Measurements from ENCODE around the gene MATCAP1.

MATCAP1 gene

DNA sequence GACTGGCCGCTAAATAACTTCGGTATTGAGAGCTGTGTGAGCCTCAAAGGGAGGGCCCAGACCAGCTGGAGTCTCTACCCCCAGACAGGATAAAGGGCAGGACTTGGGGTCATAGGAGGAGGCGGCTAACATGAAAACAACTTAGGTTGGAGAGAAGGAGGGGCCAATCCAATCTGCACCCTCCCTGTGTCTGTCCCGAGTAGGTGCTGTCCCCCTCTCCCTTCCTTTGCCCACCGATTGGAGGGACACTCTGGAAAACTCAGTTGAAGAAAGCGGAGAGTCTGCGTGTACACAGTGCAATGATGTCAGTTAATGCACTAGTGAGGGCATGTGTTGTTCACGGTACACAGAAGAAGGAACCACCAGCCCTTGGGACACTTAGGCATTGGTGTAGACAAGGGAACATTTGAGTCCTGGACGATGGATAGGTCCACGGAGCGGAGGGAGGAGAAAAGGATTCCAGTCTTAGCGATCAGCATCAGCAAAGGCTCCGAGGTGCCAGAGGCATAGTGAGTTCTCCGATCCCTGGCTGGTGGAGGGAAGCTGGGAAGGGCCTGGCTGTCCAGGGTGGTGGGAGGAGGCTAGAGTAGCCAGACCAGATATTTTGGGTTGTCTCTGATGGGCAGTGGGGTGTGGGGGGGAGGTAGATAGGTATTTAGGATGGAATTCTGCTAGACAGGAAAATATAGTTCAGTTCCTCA, 12.7 kb downstream of the MATCAP1 start:
- DNase-seq (ENCODE audit: low spot score) = no peak

DNA sequence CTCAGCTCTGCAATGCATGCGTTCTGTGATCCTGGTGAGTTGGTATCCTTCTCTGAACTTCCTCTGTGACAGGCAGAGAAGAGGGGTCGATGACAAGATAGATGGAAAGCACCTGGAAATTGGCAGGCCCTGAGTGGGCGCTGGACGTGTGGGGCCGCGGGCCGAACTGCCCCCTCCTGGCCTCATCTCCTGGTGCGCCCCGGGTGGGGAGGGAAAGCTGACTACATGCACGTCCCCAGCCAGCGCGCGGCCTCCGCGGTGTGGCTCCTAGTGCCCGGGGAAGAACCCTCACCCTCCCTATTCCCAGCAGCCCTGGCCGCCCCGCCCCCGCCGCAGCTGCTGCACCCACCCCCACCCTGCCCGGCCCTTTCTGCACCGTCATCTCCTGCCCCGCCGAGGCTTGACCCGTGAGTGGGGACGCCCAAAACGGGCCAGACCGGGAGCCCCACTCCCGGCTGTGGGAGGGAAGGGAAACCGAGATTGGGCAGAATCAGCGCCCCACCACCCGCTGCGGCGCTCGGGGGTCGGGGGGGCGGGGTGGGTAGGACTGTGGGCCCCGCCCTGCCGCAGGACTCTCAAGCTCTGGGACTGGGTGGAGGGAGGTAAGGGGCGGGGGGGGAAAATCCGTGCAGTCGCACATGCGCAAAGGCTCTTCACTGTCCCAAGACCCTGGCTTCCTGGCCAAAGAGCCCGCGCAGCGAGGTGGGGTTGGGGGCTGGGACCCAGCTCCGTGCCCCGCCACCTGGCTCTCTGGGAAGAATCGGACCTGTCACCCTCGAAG, 13.4 kb downstream of the MATCAP1 start, which contains the start of gene NOL3:
NOL3 (plus strand) TSS at position 371 of the 781 bp plus-strand sequence.
- no peak for DNase-seq (ENCODE audit: low spot score)

DNA sequence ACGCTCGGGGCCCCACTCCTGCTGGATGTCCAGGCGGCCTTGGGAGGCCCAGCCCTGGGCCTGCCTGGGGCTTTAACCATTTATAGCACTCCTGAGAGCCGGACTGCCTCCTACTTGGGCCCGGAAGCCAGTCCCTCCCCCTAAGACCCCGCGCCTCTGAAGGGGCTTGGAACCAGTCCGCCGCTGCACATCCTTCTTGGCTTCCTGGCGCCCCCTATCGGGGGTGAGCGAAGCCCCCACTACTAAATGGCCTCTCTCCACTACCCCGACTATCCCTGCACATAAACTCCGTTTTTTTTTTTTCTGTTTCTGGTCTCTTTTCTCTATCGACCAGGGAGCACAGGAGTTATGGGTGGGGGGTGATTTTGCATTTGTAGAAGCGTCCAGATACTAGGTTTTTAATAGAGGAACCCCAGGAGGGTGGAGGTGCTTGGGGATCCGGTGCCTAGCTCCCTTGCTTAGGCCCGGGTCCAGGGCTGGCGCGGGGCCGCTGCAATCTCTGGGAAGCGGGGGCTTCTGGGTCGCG, 14.1 kb downstream of the MATCAP1 start:
- no peak for DNase-seq (ENCODE audit: low spot score)

DNA sequence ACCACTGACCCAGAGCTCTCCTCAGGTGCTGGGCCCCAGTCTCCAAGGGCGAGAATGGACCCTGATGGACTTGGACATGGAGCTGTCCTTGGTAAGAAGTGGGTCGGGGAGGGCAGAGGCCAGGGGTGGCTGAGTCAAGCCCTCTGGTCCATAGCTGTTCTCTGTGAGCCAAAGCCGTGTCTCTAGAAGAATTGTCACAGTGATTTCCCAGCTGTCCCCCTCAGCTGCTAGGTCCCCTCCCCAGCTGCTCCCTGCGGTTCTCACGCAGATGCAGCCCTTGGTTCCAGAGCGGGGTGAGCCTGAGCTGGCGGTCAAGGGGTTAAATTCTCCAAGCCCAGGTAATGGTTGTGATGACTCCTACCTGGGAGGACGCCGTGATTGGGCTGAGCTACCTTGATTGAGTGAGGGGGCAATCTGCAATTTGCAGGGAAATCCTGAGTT, 14.7 kb downstream of the MATCAP1 start:
- DNase-seq (ENCODE audit: low spot score) = no peak

DNA sequence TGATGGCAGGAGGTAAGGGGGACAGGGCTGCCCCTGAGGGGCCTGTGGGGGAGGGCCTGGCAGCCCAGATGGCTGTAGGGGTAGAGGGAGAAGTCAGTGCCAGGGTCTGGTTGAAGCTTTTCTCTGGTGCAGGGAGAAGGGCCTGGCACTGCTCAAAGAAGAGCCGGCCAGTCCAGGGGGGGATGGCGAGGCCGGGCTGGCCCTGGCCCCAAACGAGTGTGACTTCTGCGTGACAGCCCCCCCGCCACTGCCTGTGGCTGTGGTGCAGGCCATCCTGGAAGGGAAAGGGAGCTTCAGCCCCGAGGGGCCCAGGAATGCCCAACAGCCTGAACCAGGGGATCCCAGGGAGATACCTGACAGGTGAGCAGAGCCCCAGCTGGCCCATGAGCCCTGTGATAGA, 16.2 kb downstream of the MATCAP1 start:
- DNase-seq (ENCODE audit: low spot score) = no peak

DNA sequence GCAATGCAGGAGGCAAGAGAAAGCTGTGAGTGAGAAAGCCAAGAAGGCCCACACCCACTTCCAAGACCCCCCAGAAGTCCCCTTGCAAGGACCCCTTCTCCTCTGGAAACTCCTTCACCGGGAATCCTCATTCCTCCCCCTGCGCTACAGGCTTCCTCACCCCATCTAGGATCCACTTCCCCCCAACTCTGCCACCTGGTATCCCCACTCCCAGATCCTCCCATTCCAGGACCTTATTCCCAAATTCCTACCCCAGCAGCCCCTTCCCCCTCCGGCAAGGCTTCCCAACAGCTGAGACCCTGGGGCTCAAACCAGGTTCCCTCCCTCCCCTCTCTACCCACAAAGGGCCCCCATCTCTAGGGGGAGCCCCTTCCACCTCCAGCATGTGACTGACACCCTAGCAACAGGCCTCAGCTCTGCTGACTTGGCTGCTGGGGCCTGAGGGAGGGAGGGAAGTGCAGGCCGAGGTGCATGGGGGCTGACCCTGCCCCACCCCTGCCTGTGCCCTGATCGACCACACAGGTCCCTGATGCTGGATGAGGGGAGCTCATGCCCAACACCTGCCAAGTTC, 17.1 kb downstream of the MATCAP1 start:
- DNase-seq (ENCODE audit: low spot score) = no peak

DNA sequence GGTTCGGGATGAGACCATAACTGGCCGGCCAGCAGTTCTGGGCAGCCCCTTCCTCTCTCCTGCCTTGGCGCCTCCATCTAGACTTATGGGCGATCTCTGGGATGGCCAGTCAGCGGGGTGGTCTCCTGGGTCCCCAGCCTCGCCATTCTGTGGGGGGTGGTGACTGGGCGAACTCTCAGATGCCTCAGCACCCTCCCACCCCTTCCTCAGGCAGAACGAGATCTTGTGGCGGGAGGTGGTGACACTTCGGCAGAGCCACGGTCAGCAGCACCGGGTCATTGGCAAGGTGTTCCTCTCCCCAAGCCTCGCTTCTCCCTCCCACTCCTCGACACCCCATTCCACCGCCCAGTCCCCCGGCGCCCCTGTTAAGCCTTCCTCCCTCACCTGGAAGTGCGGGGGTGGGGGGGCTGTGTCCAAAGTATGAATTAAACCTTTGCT, 17.6 kb downstream of the MATCAP1 start:
- DNase-seq (ENCODE audit: low spot score) = no peak

DNA sequence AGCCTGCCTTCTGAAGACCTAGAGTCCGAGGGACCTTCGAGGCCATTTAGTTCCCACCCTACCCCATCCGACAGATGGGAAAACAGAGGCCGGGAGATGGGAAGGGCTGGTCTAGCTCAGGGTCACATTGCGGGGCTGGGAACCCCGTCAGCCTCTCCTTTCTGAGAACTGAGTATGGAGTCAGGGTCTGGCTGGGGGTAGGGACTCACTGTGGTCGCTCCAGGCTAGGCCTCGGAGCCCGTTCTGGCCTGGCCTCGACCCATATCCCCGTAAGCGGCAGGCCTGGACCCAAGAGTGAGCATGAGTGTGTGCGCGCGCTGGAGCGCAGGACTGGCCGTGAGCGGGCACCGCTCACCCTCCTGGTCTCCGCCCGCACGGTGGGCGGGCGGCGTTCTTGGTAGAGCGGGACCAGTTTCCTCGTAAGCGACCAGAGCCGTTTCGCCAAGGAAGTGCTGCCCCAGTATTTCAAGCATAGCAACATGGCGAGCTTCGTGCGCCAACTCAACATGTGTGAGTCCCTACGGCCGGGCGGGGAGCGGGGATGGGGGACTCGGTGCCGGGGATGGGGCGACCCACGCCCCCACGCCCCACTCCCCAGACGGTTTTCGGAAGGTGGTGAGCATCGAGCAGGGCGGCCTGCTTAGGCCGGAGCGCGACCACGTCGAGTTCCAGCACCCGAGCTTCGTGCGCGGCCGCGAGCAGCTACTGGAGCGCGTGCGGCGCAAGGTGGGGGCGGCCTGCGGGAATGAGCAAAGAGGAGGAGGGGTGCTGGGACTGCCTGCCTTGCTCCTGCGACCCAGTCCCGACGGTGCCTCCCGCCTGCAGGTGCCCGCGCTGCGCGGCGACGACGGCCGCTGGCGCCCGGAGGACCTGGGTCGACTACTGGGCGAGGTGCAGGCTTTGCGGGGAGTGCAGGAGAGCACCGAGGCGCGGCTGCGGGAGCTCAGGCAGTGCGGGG, 18.4 kb downstream of the MATCAP1 start:
- DNase-seq (ENCODE audit: low spot score) = no peak

DNA sequence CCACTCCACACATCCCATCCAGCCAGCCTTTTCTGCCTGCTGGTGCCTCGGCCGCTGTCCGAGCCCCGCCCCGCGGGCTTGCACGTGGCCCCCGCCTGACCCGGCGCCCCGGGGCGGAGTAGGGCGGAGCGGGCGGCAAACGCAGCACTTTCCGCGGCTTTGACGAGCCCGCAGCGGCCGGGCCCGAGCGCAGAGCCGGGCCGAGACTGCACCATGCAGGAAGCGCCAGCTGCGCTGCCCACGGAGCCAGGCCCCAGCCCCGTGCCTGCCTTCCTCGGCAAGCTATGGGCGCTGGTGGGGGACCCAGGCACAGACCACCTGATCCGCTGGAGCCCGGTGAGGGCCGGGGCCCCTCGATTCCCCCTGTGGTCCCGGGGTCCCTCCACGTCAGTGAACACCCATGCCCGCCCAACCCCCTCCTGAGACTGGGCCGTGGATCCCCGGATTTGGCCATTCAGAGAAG, 19.1 kb downstream of the MATCAP1 start, which contains the start of gene HSF4:
HSF4 (plus strand) TSS at position 147 of the 463 bp plus-strand sequence; CDS start at position 214, 67 bp downstream.
- no peak for DNase-seq (ENCODE audit: low spot score)

DNA sequence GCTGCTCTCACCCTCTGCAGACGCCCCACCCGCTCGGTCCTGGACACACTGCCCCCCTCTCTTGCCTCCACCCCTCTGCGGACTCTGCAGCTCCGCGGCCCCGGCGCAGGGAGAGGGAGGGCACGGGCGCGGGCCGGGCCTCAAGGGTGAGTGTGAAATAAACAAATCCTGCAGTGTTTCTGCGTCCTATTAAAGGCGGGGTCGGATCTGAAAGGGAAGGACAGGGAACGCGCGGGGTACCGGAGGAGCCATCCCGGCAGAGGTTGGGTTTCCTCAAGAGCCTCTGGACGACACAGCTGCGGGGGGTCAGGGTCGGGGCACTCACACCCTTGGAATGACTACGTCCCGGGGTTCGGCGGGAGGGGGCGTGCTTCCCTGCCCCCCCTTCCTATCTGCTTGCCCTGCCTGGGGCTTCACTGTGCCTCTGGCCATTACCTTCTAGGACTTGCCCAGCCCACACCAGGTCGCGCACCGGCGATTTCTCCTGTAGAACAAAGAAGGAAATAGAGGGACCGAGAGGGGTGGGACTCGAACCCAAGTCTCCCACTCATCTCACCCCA, 19.7 kb downstream of the MATCAP1 start:
- DNase-seq (ENCODE audit: low spot score) = no peak

DNA sequence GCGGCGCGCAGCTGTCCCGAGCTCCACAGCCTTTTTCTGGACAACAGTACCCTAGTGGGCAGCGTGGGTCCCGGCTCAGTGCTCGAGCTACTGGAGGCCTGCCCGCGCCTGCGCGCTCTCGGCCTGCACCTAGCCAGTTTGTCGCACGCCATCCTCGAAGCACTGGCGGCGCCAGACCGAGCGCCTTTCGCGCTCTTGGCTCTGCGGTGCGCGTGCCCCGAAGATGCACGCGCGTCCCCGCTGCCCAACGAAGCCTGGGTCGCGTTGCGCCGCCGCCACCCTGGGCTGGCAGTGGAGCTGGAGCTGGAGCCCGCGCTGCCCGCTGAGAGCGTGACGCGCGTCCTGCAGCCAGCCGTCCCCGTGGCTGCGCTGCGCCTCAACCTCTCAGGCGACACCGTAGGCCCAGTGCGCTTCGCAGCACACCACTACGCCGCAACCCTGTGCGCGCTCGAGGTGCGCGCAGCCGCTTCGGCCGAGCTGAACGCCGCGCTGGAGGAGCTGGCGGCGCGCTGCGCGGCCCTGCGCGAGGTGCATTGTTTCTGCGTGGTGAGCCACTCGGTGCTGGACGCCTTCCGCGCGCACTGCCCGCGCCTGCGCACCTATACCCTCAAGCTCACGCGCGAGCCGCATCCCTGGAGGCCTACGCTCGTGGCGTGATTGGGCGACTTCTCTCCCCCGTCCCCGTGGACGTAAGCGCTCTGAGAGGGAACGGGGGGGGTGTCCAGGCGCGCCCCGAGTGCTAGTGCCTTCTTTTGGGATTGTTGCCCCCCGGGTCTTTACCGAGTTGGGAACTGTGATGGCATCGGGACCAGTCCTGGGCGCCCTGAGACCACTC, 20.4 kb downstream of the MATCAP1 start:
- DNase-seq (ENCODE audit: low spot score) = peak; percentile 47

DNA sequence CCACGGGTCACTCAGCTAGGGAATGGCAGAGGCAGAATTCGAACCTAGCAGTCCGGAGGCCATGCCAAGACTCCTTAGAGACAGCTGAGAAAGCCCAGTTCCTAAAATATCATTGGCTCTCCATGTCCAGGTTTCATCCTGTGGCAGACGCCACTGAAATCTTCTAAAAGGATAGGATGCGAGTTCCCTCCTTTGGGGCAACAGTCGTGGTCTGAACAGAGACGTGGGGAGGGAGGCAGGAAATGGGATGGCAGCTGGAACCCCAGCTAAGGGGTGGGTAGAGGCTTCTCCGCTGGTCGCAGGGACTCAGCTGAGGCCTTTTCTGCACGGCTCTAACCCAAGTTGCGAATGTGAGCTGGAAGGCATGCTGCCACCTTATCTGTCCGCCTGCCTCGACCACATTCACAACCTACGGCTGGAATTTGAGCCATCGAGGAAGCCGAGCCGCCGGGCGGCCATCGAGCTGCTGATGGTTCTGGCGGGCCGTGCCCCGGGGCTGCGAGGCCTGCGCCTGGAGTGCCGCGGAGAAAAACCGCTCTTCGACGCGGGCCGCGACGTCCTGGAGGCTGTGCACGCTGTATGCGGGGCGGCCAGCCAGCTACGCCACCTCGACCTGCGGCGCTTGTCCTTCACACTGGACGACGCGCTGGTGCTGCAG, 21.1 kb downstream of the MATCAP1 start:
- no peak for DNase-seq (ENCODE audit: low spot score)

DNA sequence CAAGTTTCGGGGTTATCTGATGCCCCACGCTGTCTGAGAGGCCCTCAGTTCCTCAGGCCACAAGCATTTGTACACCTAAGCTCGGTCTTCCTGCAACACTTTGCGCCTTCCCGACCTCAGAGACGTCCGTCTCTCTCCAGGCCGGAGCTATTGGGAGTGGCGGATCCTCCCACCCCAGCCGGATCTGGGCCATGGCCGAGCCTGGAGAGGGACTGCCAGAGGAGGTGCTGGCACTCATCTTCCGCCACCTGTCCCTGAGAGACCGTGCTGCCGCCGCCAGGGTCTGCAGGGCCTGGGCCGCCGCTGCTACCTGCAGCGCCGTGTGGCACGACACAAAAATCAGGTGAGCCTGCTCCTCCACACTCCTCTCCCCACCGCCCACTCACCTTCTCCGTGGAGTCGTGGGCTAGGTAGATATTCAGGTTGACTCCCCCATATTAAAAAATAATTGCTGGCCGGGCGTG, 22.1 kb downstream of the MATCAP1 start:
- DNase-seq (ENCODE audit: low spot score) = no peak

DNA sequence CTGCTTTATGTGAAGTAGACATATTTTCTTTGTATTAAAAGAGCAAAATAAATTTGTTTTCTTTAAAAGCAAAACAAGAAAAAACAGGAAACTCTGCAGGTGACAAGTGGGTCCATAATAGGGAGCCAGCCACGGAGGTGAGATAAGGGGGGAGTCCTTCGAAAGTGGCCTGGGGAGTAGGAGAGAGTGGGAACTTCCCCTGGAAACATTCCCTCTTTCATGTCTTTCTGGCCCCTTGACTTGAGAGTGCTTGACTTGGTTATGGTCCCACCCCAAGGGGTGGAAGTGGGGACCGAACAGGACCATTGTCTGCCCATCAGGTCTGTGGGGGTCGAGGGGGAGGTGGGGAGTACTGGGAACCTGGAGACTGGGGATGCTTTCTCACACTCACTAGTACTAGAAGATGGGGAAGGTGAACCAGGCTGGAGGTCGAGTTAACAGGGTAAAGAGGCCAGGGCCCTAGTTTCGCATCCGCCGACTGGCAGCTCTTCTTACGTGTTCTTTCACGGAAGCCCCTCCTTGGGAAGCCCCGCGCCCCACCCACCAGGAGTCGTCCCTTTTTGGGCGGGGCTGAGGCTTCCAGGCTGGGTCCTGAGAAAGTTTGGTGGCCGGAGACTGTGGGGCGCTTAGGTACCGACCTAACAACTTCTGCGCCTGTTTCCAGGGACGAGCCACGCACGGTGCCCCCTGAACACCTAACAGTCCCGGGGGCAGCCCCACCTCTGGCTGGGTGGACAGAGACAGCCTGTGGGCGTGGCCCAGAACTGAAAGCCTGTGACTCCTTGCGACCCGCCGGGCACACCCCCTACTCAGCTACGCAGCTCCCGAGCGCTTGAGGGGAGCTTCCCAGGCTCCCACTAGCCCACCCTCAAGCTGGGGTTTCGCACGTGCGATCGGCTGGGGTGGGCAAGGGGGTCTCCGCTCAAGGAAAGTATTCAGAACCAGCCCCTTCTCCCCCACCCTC, 24.8 kb downstream of the MATCAP1 start:
- no peak for DNase-seq (ENCODE audit: low spot score)

DNA sequence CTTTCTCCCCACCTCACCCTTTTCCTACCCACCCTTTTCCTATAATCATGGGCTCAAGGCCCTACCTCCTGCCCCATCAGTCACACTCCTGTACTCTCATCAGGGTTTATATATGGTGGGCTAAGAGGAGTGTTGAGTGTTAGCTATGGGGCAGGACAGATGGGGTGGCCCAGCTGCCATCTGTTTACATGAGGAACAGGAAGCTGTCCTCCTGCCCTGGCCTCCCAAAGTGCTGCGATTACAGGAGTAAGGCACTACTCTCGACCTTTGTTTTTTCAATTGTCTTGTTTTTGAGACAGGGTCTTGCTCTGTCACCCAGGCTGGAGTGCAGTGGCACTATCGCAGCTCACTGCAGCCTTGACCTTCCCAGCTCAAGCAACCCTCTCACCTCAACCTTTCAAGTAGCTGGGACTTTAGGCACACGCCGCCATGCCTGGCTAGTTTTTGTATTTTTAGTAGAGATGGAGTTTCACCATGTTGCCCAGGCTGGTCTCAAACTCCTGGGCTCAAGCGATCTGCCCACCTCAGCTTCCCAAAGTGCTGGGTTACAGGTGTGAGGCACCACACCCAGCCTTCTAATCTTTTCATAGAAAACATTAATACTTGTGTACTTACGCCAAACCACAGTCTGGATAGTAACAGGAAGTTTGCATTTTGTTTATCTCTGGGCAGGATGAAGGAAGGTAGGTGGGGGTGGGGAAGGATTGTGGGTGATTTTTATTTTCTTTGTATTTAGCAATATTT, 25.7 kb downstream of the MATCAP1 start:
- DNase-seq (ENCODE audit: low spot score) = no peak

DNA sequence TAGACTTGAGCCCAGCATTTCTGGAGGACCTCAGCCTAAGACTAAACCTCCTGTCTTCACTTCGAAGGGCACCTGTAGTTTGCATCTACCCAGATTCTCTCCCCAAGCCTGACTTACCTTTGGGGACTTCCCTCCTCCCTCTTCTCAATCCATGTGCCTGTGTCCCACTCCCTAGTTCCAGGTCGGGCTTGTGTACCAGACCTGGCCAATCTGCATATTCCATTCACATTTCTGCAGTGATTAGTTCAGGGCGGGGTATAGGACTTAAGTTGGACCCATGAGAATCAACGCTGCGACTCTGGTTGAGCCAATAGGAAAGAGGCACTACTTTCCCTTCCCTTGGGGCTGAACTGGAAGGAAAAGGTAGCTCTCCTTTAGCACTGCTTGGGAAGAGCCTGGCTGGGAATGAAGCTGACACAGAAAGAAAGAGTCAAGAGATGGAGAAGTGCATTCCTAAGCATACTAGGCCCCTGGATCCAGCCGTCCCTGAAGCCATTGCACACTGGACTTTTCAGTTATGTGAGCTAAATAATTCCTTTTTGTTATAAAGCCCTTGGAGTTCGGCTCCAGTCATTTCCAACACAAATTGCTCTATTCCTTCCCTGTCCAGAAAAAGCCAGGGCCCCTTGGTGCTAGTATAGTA, 26.5 kb downstream of the MATCAP1 start:
- DNase-seq (ENCODE audit: low spot score) = no peak

Measured in pons (tissue), 1 donor.